HEK293 (cell line): ENCODE measurements around the gene SREBF1.

ENCODE experiments used
- PRDM10 ChIP-seq: fragments of 450-650 bp; formaldehyde crosslinking; IDR thresholded peaks from 2 replicates; pipeline ENCODE4 v1.5.1; 2016; ENCODE audit warnings: missing biosample characterization, missing genetic modification characterization
- SALL2 ChIP-seq: fragments of 450-650 bp; formaldehyde crosslinking; IDR thresholded peaks from 2 replicates; pipeline ENCODE4 v1.5.0; 2017; ENCODE audit warnings: missing biosample characterization, mild to moderate bottlenecking, missing genetic modification characterization, borderline replicate concordance
- ZFP69B ChIP-seq: fragments of 450-650 bp; formaldehyde crosslinking; IDR thresholded peaks from 2 replicates; pipeline ENCODE4 v1.5.1; 2016; ENCODE audit warnings: missing biosample characterization, missing genetic modification characterization
- ZNF121 ChIP-seq: fragments of 450-650 bp; formaldehyde crosslinking; IDR thresholded peaks from 2 replicates; pipeline ENCODE4 v1.5.1; 2016; ENCODE audit warnings: missing biosample characterization, missing genetic modification characterization
- ZNF133 ChIP-seq: fragments of 450-650 bp; formaldehyde crosslinking; IDR thresholded peaks from 2 replicates; pipeline ENCODE4 v1.5.1; 2016; ENCODE audit warnings: missing biosample characterization, missing genetic modification characterization
- ZNF138 ChIP-seq: fragments of 450-650 bp; formaldehyde crosslinking; IDR thresholded peaks from 2 replicates; pipeline ENCODE4 v1.5.1; 2016; ENCODE audit warnings: missing biosample characterization, missing genetic modification characterization, borderline replicate concordance
- ZSCAN30 ChIP-seq: fragments of 450-650 bp; IDR thresholded peaks from 2 replicates; pipeline ENCODE4 v1.5.1; 2018; ENCODE audit warnings: missing biosample characterization, mild to moderate bottlenecking, missing genetic modification characterization, moderate library complexity
- TF ChIP-seq, protein P1 (sequence below): fragments of 450-650 bp; formaldehyde crosslinking; IDR thresholded peaks from 2 replicates; pipeline ENCODE4 v1.5.1; 2016; ENCODE audit warnings: missing biosample characterization, missing genetic modification characterization
- TF ChIP-seq, protein P2 (sequence below): fragments of 450-650 bp; formaldehyde crosslinking; IDR thresholded peaks from 2 replicates; pipeline ENCODE4 v1.5.1; 2016; ENCODE audit warnings: missing biosample characterization, missing genetic modification characterization

- TF ChIP-seq ZNF121 (tag by site-specific recombination) = no peak
- TF ChIP-seq, protein P1, sequence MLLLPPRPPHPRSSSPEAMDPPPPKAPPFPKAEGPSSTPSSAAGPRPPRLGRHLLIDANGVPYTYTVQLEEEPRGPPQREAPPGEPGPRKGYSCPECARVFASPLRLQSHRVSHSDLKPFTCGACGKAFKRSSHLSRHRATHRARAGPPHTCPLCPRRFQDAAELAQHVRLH (tag by site-specific recombination) = no peak
- no peak for TF ChIP-seq ZNF138
- TF ChIP-seq, protein P2, sequence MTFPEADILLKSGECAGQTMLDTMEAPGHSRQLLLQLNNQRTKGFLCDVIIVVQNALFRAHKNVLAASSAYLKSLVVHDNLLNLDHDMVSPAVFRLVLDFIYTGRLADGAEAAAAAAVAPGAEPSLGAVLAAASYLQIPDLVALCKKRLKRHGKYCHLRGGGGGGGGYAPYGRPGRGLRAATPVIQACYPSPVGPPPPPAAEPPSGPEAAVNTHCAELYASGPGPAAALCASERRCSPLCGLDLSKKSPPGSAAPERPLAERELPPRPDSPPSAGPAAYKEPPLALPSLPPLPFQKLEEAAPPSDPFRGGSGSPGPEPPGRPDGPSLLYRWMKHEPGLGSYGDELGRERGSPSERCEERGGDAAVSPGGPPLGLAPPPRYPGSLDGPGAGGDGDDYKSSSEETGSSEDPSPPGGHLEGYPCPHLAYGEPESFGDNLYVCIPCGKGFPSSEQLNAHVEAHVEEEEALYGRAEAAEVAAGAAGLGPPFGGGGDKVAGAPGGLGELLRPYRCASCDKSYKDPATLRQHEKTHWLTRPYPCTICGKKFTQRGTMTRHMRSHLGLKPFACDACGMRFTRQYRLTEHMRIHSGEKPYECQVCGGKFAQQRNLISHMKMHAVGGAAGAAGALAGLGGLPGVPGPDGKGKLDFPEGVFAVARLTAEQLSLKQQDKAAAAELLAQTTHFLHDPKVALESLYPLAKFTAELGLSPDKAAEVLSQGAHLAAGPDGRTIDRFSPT (tag by site-specific recombination) = no peak
- no peak for TF ChIP-seq PRDM10 (tag by site-specific recombination)
- no peak for TF ChIP-seq SALL2 (tag by site-specific recombination)
- TF ChIP-seq ZNF133 (tag by site-specific recombination) = no peak
- TF ChIP-seq ZFP69B (tag by site-specific recombination) = no peak
- TF ChIP-seq ZSCAN30 (tag by site-specific recombination) = no peak
Measured at GRCh38 chr17:17848311-17849082, 11.7 kb upstream of the SREBF1 start.
